ENCODE measurements around the gene GPRIN2.

The GPRIN2 gene

GRCh38 chr10:46549171-46550075 is 7.0 kb downstream of the GPRIN2 start:
- DNase-seq (ENCODE audit: low read depth in 2 of 2) = no peak

DNA sequence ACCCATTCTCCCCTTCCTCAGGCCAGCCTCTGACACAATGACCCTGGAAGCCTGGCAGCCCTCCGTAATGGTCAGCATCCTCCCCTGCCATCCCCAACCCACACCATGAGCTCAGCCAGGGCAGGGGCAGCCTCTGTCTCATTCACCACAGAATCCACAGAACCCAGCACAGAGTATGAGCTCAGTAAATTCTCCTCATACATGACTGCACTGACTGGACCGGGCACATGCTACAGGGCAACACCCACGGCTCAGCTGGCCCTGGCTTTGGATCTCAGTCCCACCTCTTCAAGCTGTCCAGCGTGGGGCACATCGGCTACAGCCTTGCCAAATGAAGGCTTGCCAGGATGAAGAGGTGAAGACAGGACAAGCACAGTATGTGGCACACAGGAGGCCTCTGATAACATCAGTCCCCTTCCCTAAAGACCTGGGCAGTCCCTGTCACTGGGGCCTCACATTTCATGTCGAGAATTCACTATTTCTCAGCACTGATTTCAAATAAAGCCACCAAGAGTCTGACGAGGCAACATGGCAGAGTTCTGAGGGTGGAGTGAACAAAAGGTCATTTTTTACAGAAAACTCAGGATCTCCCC is 7.9 kb downstream of the GPRIN2 start:
- DNase-seq (ENCODE audit: low read depth in 2 of 2) = no peak

DNA sequence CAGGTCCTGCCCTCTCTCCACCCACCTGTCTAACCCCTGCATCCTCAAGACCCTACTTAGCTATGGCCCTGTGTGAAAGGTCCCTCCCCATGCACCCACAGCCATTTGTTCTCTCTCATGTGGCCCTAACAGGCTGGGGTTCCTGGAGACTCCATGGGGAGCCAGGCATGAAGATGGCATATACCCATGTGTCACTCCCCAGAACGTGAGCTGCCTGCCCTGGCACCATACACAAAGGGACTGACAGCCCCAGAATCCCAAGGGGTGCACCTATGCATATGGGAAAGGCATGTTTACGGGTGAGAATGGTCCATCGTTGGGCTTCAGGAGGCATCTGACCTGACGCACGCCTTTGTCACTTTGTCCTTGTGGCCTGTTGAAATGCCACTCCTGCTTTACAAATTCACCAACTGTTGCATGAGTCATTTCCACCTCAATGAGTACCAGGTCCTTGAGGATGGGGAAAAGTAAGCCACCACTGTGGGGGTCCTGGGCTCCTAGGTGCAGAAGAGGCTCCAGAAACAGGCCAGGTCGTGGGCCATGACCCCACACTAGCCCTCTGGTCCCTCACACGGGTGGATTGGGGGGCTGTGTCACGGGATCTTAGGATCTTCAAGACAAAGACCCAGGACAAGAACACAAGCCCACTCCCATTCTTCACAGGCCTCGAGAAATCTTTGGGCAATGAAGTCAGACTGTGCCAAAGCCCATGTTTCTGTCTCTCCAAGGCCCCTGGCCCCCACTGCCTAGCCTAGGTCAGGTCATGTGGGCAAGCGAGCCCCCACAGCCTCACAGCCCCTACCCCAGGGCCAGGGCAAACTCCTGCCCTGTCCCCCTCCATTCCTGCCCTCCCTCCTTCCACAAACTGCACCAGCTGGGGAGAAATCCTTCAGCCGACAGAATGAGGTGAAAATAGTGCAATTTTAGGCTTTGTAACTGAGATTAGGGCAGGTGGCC is 8.6 kb downstream of the GPRIN2 start:
- no peak for DNase-seq (ENCODE audit: low read depth in 2 of 2)

DNA sequence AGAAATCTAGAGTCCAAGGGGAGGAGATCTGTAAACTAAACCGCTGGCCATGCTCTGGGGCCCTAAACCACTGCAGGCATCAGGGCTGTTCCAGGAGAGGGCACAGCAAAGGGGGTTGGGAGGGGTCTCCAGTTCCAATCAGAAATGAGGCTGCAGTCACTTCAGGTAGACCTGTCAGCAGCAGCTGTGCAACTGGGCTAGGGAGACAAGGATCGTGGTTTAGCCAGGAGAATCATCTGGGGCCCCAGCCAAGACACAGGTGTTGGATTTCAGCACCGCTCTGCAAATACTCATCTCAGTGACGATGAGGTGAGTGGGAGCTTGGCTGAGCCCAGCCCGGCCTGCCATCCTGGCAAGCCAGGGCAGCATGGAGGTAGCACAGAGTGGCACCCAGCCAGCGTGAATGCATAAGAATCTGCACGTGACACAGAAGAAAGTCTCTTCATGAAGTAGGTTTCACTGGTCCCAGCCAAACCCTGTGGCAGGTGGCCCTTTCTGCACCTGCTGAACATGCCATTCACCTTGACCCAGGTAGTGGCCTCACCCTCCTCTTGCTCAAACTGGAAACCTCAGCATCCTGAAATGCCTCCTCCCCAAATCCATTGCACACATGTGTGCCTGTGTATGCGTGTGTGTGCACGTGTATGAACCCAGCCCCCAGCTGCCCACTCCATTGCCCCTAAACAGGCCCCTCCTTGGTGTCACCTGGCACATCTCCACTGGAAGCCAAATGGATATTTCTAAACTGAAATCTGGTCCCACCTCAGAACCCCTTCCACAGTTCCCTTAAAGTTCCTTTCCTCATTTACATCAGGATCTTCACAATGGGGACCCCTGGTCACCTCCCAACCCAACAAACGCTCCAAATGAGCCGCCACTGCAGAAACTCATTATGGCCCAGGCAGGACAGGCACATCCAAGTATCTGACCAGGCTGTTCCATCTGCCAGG is 9.6 kb downstream of the GPRIN2 start:
- DNase-seq (ENCODE audit: low read depth in 2 of 2) = no peak

GRCh38 chr10:46545861-46546590 is 10.4 kb downstream of the GPRIN2 start:
- no peak for DNase-seq (ENCODE audit: low read depth in 2 of 2)

DNA sequence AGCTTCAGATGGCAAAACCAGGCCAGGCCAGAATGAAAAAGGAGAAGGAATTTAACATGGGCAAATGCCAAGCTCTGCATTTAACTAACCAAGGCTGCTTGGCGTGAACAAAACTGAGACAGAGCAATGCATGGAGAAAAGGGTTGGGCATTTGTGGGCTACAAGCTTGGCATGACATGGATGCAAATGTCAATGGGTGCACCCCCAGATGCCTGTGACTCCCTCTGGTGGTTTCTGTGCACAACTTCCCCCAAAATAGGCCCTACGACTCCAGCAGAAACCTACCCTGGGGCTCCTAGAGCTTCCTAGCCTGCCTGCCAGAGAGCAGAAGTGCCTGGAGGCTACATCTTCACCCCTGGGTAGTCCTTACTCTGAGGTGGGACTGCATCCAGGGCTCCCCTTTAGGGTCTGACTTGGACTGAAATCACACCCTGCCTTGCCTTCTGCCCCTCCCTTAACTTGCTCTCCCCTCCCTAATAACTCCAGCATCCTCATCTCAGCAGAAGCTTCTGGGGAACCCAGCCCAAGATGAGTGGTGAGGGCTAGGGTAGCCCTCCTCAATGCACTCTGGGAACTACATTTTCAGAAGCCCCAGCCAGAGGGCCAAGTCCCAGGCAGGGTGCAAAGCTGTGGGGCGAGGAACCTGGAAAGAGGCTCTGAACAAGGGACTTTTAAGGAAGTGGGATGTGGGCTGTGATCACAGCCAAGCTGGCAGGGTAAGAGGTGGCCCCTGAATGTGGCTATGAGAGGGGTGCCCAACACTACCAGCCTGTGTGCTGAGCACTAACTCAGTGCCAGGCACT is 11.3 kb downstream of the GPRIN2 start:
- no peak for DNase-seq (ENCODE audit: low read depth in 2 of 2)

DNA sequence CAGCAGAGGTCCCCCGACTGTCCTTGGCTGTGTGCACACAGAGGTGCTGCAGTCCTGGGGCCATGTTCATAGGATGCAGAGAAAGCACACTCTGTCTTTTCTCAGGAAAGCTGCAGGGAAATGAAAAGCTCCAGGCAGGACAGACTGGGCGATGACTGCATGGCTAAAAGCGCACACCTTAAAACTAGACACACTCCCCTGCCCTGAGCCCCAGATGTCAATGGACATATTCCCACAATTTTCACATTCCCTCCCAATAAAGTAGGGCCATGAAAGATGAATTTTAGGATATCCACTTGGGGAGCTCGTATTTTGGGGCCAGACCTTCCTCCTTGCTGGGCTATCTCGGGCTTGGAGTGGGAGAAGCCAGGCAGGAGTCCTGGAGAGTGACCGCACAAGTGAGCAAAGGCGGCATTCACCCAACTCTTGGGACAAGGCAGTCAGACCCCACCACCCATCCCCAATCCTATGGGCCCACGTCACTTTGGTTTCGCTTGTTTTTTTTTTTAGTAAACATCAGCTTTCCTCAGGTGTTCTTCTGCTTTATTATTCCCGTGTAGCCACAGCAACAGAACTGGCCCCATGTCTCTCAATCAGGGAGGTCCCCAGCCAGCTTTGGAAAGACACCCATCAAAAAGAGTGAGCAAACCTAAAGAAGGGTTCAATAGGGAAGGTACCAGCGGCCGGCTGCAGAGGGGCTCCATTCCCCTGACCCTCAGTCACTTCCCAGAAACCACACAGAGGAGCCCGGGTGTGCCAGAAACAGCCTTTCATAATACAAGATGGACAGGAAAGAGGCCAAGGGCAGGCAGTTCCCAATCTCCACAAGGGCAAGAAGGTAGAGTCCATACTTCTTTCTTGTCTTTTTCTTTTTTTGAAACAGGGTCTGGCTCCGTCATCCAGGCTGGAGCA is 12.7 kb downstream of the GPRIN2 start:
- DNase-seq (ENCODE audit: low read depth in 2 of 2) = no peak

DNA sequence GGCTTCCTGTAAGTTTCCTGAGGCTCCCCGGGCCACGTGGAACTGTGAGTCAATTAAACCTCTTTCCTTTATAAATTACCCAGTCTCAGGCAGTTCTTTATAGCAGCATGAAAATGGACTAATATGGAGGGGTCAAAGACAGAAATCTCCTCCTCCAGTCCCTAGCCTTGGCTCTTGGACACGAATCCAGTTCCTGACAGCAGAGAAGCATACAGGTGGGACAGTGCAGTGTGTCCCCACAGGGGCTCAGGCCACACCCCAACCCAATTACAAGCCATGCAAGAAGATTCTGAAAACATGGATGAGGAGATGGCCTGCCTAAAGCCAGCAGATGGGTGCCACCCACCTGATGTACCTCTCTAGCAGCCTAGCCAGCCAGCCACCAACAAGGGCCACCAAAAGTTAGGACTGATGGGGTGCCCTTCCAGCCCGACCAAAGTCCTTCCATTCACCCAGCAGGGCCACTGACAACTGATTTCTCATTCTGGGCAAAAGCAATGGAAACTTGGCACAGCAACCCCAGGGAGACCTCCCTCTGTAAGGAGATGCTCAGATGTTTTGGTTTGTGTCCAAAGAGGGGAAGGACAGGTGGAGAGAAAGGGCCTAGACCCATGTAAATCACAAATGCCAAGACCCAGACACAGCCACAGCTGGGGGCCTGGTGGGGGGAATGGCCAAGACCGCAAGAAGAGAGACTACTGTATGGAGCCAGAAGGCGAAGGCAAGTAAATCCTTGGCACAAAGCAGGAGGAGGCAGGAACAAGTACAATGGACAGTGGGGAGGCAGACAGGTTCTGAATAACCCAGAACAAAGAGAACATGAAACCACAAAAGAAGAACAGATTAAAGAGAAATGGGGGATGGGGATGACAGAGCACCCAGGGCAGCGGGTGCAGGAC is 13.6 kb downstream of the GPRIN2 start:
- no peak for DNase-seq (ENCODE audit: low read depth in 2 of 2)

DNA sequence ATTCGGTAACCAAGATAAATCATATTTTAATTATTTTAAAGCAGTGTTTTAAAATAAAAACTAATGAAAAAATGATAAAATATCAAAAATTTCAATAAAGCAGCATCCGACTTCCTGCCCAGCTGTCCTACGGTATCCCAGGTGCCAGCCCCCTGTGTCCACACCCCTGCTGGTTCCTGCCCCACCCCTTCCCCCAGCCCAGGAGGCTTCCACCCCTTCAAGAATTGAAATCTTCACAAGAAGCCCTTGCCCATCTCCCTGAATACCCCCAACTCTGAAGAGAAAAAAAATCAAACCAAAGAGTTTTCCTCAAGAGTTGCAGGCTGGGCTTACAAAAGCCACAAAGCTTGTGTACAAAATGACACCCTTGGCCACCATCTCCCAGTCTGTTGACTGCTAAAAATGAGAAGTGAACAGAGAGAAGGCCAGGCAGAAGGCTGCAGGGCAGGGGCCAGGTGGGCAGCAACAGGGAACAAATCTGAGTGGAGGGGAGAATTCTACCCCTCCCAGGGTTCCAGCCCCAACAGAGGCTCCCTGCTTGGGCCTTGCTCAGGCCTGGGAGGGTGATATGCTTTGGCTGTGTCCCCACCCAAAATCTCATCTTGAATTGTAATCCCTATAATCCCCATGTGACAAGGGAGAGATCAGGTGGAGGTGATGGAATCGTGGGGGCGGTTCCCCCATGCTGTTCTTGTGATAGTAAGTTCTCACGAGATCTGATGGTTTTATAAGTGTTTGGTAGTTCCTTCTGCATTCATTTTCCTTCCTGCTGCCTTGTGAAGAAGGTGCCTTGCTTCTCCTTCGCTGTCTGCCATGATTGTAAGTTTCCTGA is 14.5 kb downstream of the GPRIN2 start:
- no peak for DNase-seq (ENCODE audit: low read depth in 2 of 2)

DNA sequence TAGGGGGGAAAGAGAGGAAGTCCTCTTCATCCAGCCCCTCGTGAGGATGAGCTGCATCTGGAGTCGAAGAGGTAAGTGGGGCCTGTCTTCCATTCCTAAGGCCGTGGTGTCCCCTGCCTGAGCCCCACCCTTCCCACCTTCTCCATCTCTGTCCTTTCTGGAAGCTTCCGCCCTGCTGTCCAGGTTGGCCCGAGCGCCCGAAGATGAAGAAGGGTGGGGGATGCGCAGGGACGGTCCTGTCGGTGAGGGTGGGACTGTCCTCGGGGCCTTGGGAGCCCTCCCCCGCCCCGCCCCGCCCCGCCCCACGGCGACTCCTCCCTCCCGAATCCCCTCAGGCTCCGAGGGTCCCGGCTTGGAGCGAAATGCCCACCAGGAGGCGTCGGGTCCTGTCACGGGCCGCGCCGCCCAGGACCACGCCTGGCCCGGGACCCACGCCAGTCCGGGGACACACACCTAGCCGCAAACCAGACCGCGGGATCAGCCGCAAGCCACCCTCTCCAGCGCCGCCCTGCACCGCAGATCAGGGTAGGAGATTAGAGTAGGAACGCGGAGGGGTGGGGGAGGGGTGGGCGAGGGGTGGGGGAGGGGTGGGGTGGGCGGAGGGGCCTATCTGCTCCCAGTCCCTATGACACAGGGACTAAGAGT is 15.3 kb downstream of the GPRIN2 start:
- DNase-seq (ENCODE audit: low read depth in 2 of 2) = no peak

DNA sequence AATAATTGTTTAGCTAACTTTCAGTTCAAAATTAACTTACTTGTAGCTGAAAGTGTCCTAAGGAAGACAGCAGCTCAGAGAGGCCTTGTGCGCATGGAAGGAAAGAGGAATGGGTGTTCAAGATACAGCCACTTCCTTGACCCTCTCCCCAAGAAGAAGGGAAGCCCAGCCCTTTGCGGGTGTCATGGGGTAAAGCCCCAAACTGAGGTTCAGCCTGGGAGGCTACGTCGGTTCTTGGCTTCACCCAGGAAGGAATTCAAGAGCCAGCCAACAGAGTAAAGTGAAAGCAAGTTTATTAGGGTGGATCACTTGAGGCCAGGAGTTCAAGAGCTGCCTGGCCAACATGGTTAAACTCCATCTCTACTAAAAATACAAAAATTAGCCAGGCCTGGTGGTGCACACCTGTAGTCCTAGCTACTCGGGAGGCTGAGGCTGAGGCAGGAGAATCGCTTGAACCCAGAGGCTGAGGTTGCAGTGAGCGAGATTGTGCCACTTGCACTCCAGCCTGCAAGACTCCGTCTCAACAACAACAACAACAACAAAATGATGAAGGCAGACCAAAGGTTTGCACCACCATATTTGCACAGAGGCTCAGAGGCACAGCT is 15.9 kb downstream of the GPRIN2 start:
- no peak for DNase-seq (ENCODE audit: low read depth in 2 of 2)

DNA sequence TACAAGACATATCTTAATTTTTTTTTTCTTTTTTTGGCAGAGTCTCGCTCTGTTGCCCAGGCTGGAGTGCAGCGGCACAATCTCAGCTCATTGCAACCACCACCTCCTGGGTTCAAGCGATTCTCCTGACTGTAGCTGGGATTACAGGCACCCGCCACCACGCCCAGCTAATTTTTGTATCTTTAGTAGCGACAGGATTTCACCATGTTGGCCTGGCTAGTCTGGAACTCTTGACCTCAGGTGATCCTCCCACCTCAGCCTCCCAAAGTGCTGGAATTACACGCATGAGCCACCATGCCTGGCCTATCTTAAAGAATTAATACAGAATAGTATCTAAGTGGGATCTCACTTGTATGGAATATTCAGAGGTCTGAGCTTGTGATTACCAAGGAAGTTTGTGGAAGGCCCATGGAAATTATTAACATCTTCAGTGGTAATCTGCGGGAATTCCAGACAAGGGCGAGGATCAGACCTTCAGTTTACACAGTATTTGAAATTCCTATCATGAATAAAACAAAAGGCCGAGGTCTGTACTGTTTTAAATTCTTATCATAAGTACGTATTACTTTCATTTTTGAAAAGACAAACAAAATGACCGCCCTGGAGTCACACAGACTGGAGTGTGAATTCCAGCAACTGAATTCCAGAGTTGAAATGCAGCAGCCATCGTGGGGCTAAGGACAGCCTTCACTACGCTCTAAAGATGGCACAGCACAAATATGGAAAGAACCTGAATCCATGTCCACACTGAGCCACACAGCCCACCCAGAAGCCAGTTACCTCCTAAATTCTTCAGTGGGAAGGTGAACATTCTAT is 16.7 kb downstream of the GPRIN2 start:
- DNase-seq (ENCODE audit: low read depth in 2 of 2) = no peak

DNA sequence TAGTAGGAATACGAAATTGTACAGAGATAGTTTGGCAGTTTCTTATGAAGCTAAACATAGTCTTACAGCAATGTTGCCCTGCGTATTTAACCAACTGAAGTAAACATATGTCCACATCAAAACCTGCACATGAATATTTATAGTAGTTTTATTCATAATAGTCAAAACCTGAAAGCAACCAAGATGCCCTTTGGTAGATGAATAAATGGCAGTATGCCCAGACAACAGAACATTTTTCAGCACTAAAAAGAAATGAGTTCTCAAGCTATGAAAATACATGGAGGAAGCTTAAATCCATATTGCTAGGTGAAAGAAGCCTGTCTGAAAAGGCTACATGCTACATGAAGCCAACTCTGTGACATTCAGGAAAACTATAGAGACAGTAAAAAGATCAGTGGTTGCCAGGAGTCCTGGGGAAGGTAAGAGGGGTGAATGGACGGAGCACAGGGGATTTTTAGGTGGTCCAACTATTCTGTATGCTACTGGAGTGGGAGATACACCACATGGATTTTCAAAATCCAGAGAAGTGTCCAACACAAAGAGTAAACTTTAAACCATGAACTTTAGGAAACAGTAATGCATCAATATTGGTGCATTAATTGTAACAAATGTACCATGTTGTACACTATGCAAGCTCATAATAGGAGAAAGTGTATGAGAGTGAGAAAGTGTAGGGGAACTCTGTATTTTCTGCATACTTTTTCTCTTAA is 17.6 kb downstream of the GPRIN2 start:
- DNase-seq (ENCODE audit: low read depth in 2 of 2) = no peak

DNA sequence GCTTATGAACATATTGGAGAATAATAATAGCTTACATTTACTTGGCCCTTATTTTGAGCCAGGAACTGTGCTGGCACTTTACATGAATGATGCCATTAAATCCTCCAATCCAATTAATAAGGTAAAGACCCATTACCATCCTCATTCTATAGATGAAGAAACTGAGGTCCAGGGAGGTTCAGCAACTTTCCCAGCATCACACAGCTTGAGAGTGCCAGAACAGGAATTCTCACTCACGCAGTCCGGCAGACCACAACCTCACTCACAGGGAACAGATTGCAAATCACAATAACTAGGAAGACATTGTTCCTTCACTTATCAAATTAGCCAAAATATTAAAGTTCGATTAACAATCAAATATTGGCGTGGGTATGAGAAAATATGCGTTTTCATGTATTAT is 18.3 kb downstream of the GPRIN2 start:
- DNase-seq (ENCODE audit: low read depth in 2 of 2) = no peak

Data from fibroblast of skin of left biceps (primary cell).